ENCODE measurements around the gene RAB34. TPM values are rescaled to one million over a fixed set of nuclear protein-coding genes. Genes with fewer than 3 reads are reported as not detected.
A peak's percentile ranks its signal among the peaks of the same experiment; 100 is the strongest.

The RAB34 gene
- total and polyA plus RNA-seq, 3 experiments from 2014 or later: 2.6 to 8.3 (median 7.9) TPM

GRCh38 chr17:28758411-28759121, 40.9 kb upstream of the RAB34 start:
- Histone ChIP-seq H3K4me3 (ENCODE audit: low read length) (no peak overlapping the region), H3K27ac (ENCODE audit: low read depth, low read length) (no peak overlapping the region), H3K36me3 (ENCODE audit: insufficient read depth, low read length) (peaks cover 14% of the 10 kb centered on the region), H3K9me3 (ENCODE audit: low read length) (no peaks in the 10 kb centered on the region), H3K4me1 (ENCODE audit: insufficient read depth, low read length) (no peaks in the 10 kb centered on the region), H3K27me3 (ENCODE audit: insufficient read depth, low read length, poor library complexity, severe bottlenecking) (no peaks in the 10 kb centered on the region)
- Mint-ChIP-seq H3K36me3 (peaks cover 0 to 59% (median 12%) of the 10 kb centered on the region in 3 donors), H3K9me3 (no peaks in the 10 kb centered on the region), H3K4me1 (peaks cover 0 to under 1% (median under 1%) of the 10 kb centered on the region in 3 donors), H3K27ac (peak overlapping the region in 1 of 8 donors; percentile 32), H3K27me3 (no peaks in the 10 kb centered on the region), H3K4me3 (no peak overlapping the region)
- ChIA-PET CTCF (interaction anchor here (1.2 to 3.4 kb wide), 2 partner anchors 32 to 195 kb away, joined by 4 to 14 read pairs; partner anchors contain the start of gene TLCD1), POLR2A (interaction anchor here (0.6 kb wide), 1 partner anchor 19 kb away, joined by 4 read pairs; no protein-coding TSS in a partner anchor)
- no peak for DNase-seq

- no peak overlapping the region for H3K27ac ChIP-seq (ENCODE audit: low read depth, low read length)
- H3K36me3 ChIP-seq (ENCODE audit: insufficient read depth, low read length): peaks cover 14% of the 10 kb centered on the region
- H3K4me3 ChIP-seq (ENCODE audit: low read length): no peak overlapping the region
- H3K4me1 ChIP-seq (ENCODE audit: insufficient read depth, low read length): no peaks in the 10 kb centered on the region
- CTCF ChIA-PET: interaction anchor here (3.4 kb wide), 1 partner anchor 30 kb away, joined by 14 read pairs; the partner anchor contains the start of gene TLCD1
- peak overlapping the region in 4 of 8 donors; percentile 55 to 96 (median 76) for H3K27ac Mint-ChIP-seq
- no peaks in the 10 kb centered on the region for H3K9me3 Mint-ChIP-seq
- DNase-seq: no peak
- POLR2A ChIA-PET: no interaction called here
- no peaks in the 10 kb centered on the region for H3K27me3 Mint-ChIP-seq
- H3K4me1 Mint-ChIP-seq: no peaks in the 10 kb centered on the region
- H3K9me3 ChIP-seq (ENCODE audit: low read length): no peaks in the 10 kb centered on the region
- H3K27me3 ChIP-seq (ENCODE audit: insufficient read depth, low read length, poor library complexity, severe bottlenecking): no peaks in the 10 kb centered on the region
- peaks cover 0 to 47% (median 12%) of the 10 kb centered on the region in 3 donors for H3K36me3 Mint-ChIP-seq
- no peak overlapping the region for H3K4me3 Mint-ChIP-seq
These were observed 38.6 kb upstream of the RAB34 start for GRCh38 chr17:28756049-28756804.

- POLR2A ChIA-PET: no interaction called here
- Mint-ChIP-seq H3K27ac (no peak overlapping the region), H3K4me1 (no peaks in the 10 kb centered on the region), H3K4me3 (no peak overlapping the region), H3K9me3 (no peaks in the 10 kb centered on the region), H3K36me3 (peaks cover 0 to 39% (median 12%) of the 10 kb centered on the region in 3 donors), H3K27me3 (no peaks in the 10 kb centered on the region)
- Histone ChIP-seq H3K36me3 (ENCODE audit: insufficient read depth, low read length) (peaks cover 14% of the 10 kb centered on the region), H3K4me3 (ENCODE audit: low read length) (no peak overlapping the region), H3K9me3 (ENCODE audit: low read length) (no peaks in the 10 kb centered on the region), H3K27me3 (ENCODE audit: insufficient read depth, low read length, poor library complexity, severe bottlenecking) (no peaks in the 10 kb centered on the region), H3K27ac (ENCODE audit: low read depth, low read length) (no peak overlapping the region), H3K4me1 (ENCODE audit: insufficient read depth, low read length) (no peaks in the 10 kb centered on the region)
- no peak for DNase-seq
- CTCF ChIA-PET: interaction anchor here (17.0 kb wide), 1 partner anchor 30 kb away, joined by 579 read pairs; the partner anchor contains the start of genes NEK8, RPL23A and TLCD1
These were observed 37.8 kb upstream of the RAB34 start for GRCh38 chr17:28755486-28755885.

GRCh38 chr17:28751600-28752366, 34.1 kb upstream of the RAB34 start:
- Histone ChIP-seq H3K4me3 (ENCODE audit: low read length) (no peak overlapping the region), H3K36me3 (ENCODE audit: insufficient read depth, low read length) (no peaks in the 10 kb centered on the region), H3K27ac (ENCODE audit: low read depth, low read length) (no peak overlapping the region), H3K9me3 (ENCODE audit: low read length) (no peaks in the 10 kb centered on the region), H3K27me3 (ENCODE audit: insufficient read depth, low read length, poor library complexity, severe bottlenecking) (no peaks in the 10 kb centered on the region), H3K4me1 (ENCODE audit: insufficient read depth, low read length) (peaks cover 7% of the 10 kb centered on the region)
- Mint-ChIP-seq H3K27ac (no peak overlapping the region), H3K36me3 (peaks cover 0 to 28% (median 0%) of the 10 kb centered on the region in 3 donors), H3K9me3 (no peaks in the 10 kb centered on the region), H3K4me3 (no peak overlapping the region), H3K27me3 (no peaks in the 10 kb centered on the region), H3K4me1 (peaks cover 2 to 9% (median 3%) of the 10 kb centered on the region in 3 donors)
- POLR2A ChIA-PET: interaction anchor here (0.8 to 9.2 kb wide), 3 partner anchors 24 to 200 kb away, joined by 3 to 128 read pairs (median 4); partner anchors contain the start of genes NEK8, PROCA1 and TLCD1
- CTCF ChIA-PET: interaction anchor here (1.2 to 17.0 kb wide), 5 partner anchors 12 to 202 kb away, joined by 4 to 579 read pairs (median 6); partner anchors contain the start of genes NEK8, RPL23A and TLCD1
- no peak for DNase-seq

GRCh38 chr17:28750178-28751047, 32.7 kb upstream of the RAB34 start:
- peaks cover 19% of the 10 kb centered on the region for H3K4me1 ChIP-seq (ENCODE audit: insufficient read depth, low read length)
- H3K9me3 Mint-ChIP-seq: no peaks in the 10 kb centered on the region
- POLR2A ChIA-PET: interaction anchor here (0.6 to 9.2 kb wide), 7 partner anchors 23 to 201 kb away, joined by 3 to 128 read pairs (median 4); partner anchors contain the start of genes NEK8, RPL23A and TLCD1
- peak overlapping the region in 4 of 8 donors; percentile 33 to 86 (median 58) for H3K27ac Mint-ChIP-seq
- no peaks in the 10 kb centered on the region for H3K9me3 ChIP-seq (ENCODE audit: low read length)
- no peak overlapping the region for H3K27ac ChIP-seq (ENCODE audit: low read depth, low read length)
- H3K36me3 ChIP-seq (ENCODE audit: insufficient read depth, low read length): no peaks in the 10 kb centered on the region
- CTCF ChIA-PET: interaction anchor here (0.6 to 17.0 kb wide), 14 partner anchors 10 to 670 kb away, joined by 3 to 579 read pairs (median 4); partner anchors contain the start of genes NEK8, PROCA1, RPL23A and TLCD1
- DNase-seq: peak; percentile 81 to 91 (median 84)
- peaks cover 0 to 23% (median 0%) of the 10 kb centered on the region in 3 donors for H3K36me3 Mint-ChIP-seq
- peaks cover 3 to 21% (median 11%) of the 10 kb centered on the region in 3 donors for H3K4me1 Mint-ChIP-seq
- no peak overlapping the region for H3K4me3 ChIP-seq (ENCODE audit: low read length)
- H3K4me3 Mint-ChIP-seq: peak overlapping the region in 1 of 7 donors; percentile 60
- no peaks in the 10 kb centered on the region for H3K27me3 Mint-ChIP-seq
- H3K27me3 ChIP-seq (ENCODE audit: insufficient read depth, low read length, poor library complexity, severe bottlenecking): no peaks in the 10 kb centered on the region

GRCh38 chr17:28749516-28750177, 32.0 kb upstream of the RAB34 start:
- H3K4me3 ChIP-seq (ENCODE audit: low read length): no peak overlapping the region
- no peak for DNase-seq
- ChIA-PET CTCF (interaction anchor here (0.6 to 17.0 kb wide), 12 partner anchors 9 to 670 kb away, joined by 3 to 579 read pairs (median 4); partner anchors contain the start of genes NEK8, PROCA1, RPL23A and SDF2), POLR2A (interaction anchor here (0.6 to 9.2 kb wide), 6 partner anchors 22 to 200 kb away, joined by 3 to 128 read pairs (median 4); partner anchors contain the start of genes NEK8, RPL23A and TLCD1)
- H3K36me3 Mint-ChIP-seq: peaks cover 0 to 23% (median 0%) of the 10 kb centered on the region in 3 donors
- no peaks in the 10 kb centered on the region for H3K9me3 ChIP-seq (ENCODE audit: low read length)
- no peaks in the 10 kb centered on the region for H3K27me3 ChIP-seq (ENCODE audit: insufficient read depth, low read length, poor library complexity, severe bottlenecking)
- H3K4me1 ChIP-seq (ENCODE audit: insufficient read depth, low read length): peaks cover 27% of the 10 kb centered on the region
- peak overlapping the region in 3 of 8 donors; percentile 33 to 86 (median 42) for H3K27ac Mint-ChIP-seq
- H3K9me3 Mint-ChIP-seq: no peaks in the 10 kb centered on the region
- peak overlapping the region in 1 of 7 donors; percentile 60 for H3K4me3 Mint-ChIP-seq
- H3K27me3 Mint-ChIP-seq: no peaks in the 10 kb centered on the region
- no peaks in the 10 kb centered on the region for H3K36me3 ChIP-seq (ENCODE audit: insufficient read depth, low read length)
- H3K27ac ChIP-seq (ENCODE audit: low read depth, low read length): no peak overlapping the region
- H3K4me1 Mint-ChIP-seq: peaks cover 3 to 28% (median 15%) of the 10 kb centered on the region in 3 donors
